ENCODE measurements around the gene ENC1. TPM values are rescaled to one million over a fixed set of nuclear protein-coding genes. Genes with fewer than 3 reads are reported as not detected.

Gene ENC1
- polyA plus RNA-seq, 3 donors: 6.9 to 9.9 (median 9.6) TPM

- no peak for TF ChIP-seq CTCF (IDR thresholded peaks at IDR 0.05)
- H3K4me3 Mint-ChIP-seq: no peak overlapping the region
- no peaks in the 10 kb centered on the region for H3K36me3 Mint-ChIP-seq
- no peak overlapping the region for H3K27ac Mint-ChIP-seq
- no peaks in the 10 kb centered on the region for H3K9me3 Mint-ChIP-seq
- intact Hi-C loops (cut with micrococcal nuclease): no loop called here
- peaks cover 7% of the 10 kb centered on the region for H3K4me1 Mint-ChIP-seq
- no peak overlapping the region for H3K4me2 ChIP-seq (replicated peaks; ENCODE audit: extremely low read depth, low read length, poor library complexity, severe bottlenecking)
- no peaks in the 10 kb centered on the region for H3K79me2 ChIP-seq (ENCODE audit: insufficient read depth, low read length)
- DNase-seq: no peak
- 100% methylated on average over 1 of the region's 6 CpGs for WGBS (ENCODE audit: insufficient coverage)
- no peak overlapping the region for H3K4me3 ChIP-seq (replicated peaks in 1 of 3; ENCODE audit: low read depth in 2 of 3, low read length in 3 of 3)
- H3K27me3 ChIP-seq (ENCODE audit: control insufficient read depth in 2 of 2, insufficient read depth in 2 of 2, low read length in 2 of 2): no peaks in the 10 kb centered on the region
- H2AFZ ChIP-seq (ENCODE audit: insufficient read depth, low read depth, low read length, poor library complexity, severe bottlenecking): no peak overlapping the region
- no peak overlapping the region for H3K9ac ChIP-seq (ENCODE audit: insufficient read depth, low read length, poor library complexity, severe bottlenecking)
- no peaks in the 10 kb centered on the region for H3K36me3 ChIP-seq (replicated peaks in 1 of 2; ENCODE audit: control insufficient read depth in 1 of 2, insufficient read depth in 2 of 2, low read length in 2 of 2)
- peaks cover 0 to 4% (median 1%) of the 10 kb centered on the region in 3 donors for H3K27me3 Mint-ChIP-seq (ENCODE audit: low read depth in 3 of 3)
- H3K9me3 ChIP-seq (replicated peaks in 1 of 2; ENCODE audit: control insufficient read depth in 1 of 2, insufficient read depth in 1 of 2, low read length in 2 of 2): no peaks in the 10 kb centered on the region
- no peaks in the 10 kb centered on the region for H4K20me1 ChIP-seq (ENCODE audit: insufficient read depth, low read length)
- H3K4me1 ChIP-seq (ENCODE audit: control insufficient read depth in 1 of 2, insufficient read depth in 2 of 2, low read length in 2 of 2): peaks cover 3 to 7% of the 10 kb centered on the region in 2 donors
- no peak overlapping the region for H3K27ac ChIP-seq (ENCODE audit: low read depth in 1 of 2, low read length in 2 of 2)
Measured at GRCh38 chr5:74594137-74595040, 46.1 kb downstream of the ENC1 start.

- Histone ChIP-seq H3K4me1 (ENCODE audit: control insufficient read depth in 1 of 2, insufficient read depth in 2 of 2, low read length in 2 of 2) (peaks cover 3 to 7% of the 10 kb centered on the region in 2 donors), H3K4me2 (replicated peaks; ENCODE audit: extremely low read depth, low read length, poor library complexity, severe bottlenecking) (no peak overlapping the region), H3K27ac (ENCODE audit: low read depth in 1 of 2, low read length in 2 of 2) (no peak overlapping the region), H3K9ac (ENCODE audit: insufficient read depth, low read length, poor library complexity, severe bottlenecking) (no peak overlapping the region), H3K27me3 (ENCODE audit: control insufficient read depth in 2 of 2, insufficient read depth in 2 of 2, low read length in 2 of 2) (no peaks in the 10 kb centered on the region), H3K36me3 (replicated peaks in 1 of 2; ENCODE audit: control insufficient read depth in 1 of 2, insufficient read depth in 2 of 2, low read length in 2 of 2) (no peaks in the 10 kb centered on the region), H3K79me2 (ENCODE audit: insufficient read depth, low read length) (no peaks in the 10 kb centered on the region), H4K20me1 (ENCODE audit: insufficient read depth, low read length) (no peaks in the 10 kb centered on the region), H3K9me3 (replicated peaks in 1 of 2; ENCODE audit: control insufficient read depth in 1 of 2, insufficient read depth in 1 of 2, low read length in 2 of 2) (no peaks in the 10 kb centered on the region), H2AFZ (ENCODE audit: insufficient read depth, low read depth, low read length, poor library complexity, severe bottlenecking) (no peak overlapping the region), H3K4me3 (replicated peaks in 1 of 3; ENCODE audit: low read depth in 2 of 3, low read length in 3 of 3) (no peak overlapping the region)
- WGBS (ENCODE audit: insufficient coverage): no CpG with 5 or more reads among the region's 6 CpGs
- peaks cover 0 to 3% (median 0%) of the 10 kb centered on the region in 3 donors for H3K27me3 Mint-ChIP-seq (ENCODE audit: low read depth in 3 of 3)
- H3K36me3 Mint-ChIP-seq: no peaks in the 10 kb centered on the region
- peaks cover 15% of the 10 kb centered on the region for H3K4me1 Mint-ChIP-seq
- no peak for TF ChIP-seq CTCF (IDR thresholded peaks at IDR 0.05)
- no peak overlapping the region for H3K27ac Mint-ChIP-seq
- no peak for DNase-seq
- intact Hi-C loops (cut with micrococcal nuclease): no loop called here
- H3K9me3 Mint-ChIP-seq: peaks cover 0 to 2% (median 0%) of the 10 kb centered on the region in 7 donors
- H3K4me3 Mint-ChIP-seq: no peak overlapping the region
Measured at GRCh38 chr5:74589204-74590056, 51.1 kb downstream of the ENC1 start.
